NT2/D1 (cell line): ENCODE data around the gene VARS2.
"Not testable (repeated sequence)": the region's sequence is repeated elsewhere in the genome, so short reads cannot be mapped to it uniquely, and the experiment has no call there.

Experiments
- DNase-seq: peaks from one replicate; pipeline ENCODE4 v3.0.0-alpha.2; 2011; ENCODE audit warnings: low read depth, low spot score
- H3K27me3 ChIP-seq: 2 replicates; pipeline ENCODE4 v1.6.0; 2011; ENCODE audit warnings: mild to moderate bottlenecking; ENCODE audit not compliant: insufficient read length, insufficient read depth
- H3K36me3 ChIP-seq: 2 replicates; pipeline ENCODE4 v1.6.1; 2011; ENCODE audit warnings: mild to moderate bottlenecking, low read length, mixed read lengths; ENCODE audit not compliant: insufficient read depth, insufficient read length
- H3K4me1 ChIP-seq: 2 replicates; pipeline ENCODE4 v1.5.1; 2011; ENCODE audit not compliant: insufficient read depth, insufficient read length
- H3K4me3 ChIP-seq: 2 replicates; pipeline ENCODE4 v1.5.1; 2011; ENCODE audit warnings: low read depth; ENCODE audit not compliant: insufficient read length
- H3K9ac ChIP-seq: 2 replicates; pipeline ENCODE4 v1.6.0; 2011; ENCODE audit warnings: low read depth; ENCODE audit not compliant: insufficient read length
- H3K9me3 ChIP-seq: 2 replicates; pipeline ENCODE4 v1.5.1; 2011; ENCODE audit warnings: mild to moderate bottlenecking, low read length; ENCODE audit not compliant: insufficient read depth
- SUZ12 ChIP-seq: IDR thresholded peaks from 2 replicates; pipeline ENCODE4 v1.6.1; 2011; ENCODE audit not compliant: insufficient read length, insufficient read depth; ENCODE audit errors: extremely low read depth
- YY1 ChIP-seq: IDR thresholded peaks from 2 replicates; pipeline ENCODE4 v1.6.1; 2011; ENCODE audit not compliant: insufficient read length, insufficient read depth
- ZNF274 ChIP-seq: IDR thresholded peaks from 2 replicates; pipeline ENCODE4 v1.6.1; 2011; ENCODE audit warnings: mild to moderate bottlenecking, low read depth, low read length

The VARS2 gene

GRCh38 chr6:30895343-30895742 is 18.7 kb upstream of the VARS2 start:
- Histone ChIP-seq H3K9ac (no peak overlapping the region), H3K4me3 (no peak overlapping the region), H3K4me1 (no peaks in the 10 kb centered on the region), H3K36me3 (peaks cover 95% of the 10 kb centered on the region), H3K27me3 (no peaks in the 10 kb centered on the region), H3K9me3 (no peaks in the 10 kb centered on the region)
- DNase-seq = no peak
- TF ChIP-seq SUZ12 = no peak
- TF ChIP-seq ZNF274 = no peak
- TF ChIP-seq YY1 = no peak

- peaks cover 86% of the 10 kb centered on the region for H3K36me3 ChIP-seq
- no peak for TF ChIP-seq YY1
- TF ChIP-seq SUZ12 = no peak
- no peak for TF ChIP-seq ZNF274
- H3K27me3 ChIP-seq = no peaks in the 10 kb centered on the region
- DNase-seq = no peak
- no peaks in the 10 kb centered on the region for H3K9me3 ChIP-seq
- no peak overlapping the region for H3K9ac ChIP-seq
- H3K4me3 ChIP-seq = no peak overlapping the region
- no peaks in the 10 kb centered on the region for H3K4me1 ChIP-seq
These were observed 17.5 kb upstream of the VARS2 start for GRCh38 chr6:30896541-30896940.

- no peak overlapping the region for H3K4me3 ChIP-seq
- no peaks in the 10 kb centered on the region for H3K4me1 ChIP-seq
- no peak for TF ChIP-seq ZNF274
- no peak for TF ChIP-seq YY1
- TF ChIP-seq SUZ12 = no peak
- H3K9me3 ChIP-seq = no peaks in the 10 kb centered on the region
- no peaks in the 10 kb centered on the region for H3K27me3 ChIP-seq
- no peak overlapping the region for H3K9ac ChIP-seq
- H3K36me3 ChIP-seq = peaks cover 73% of the 10 kb centered on the region
- no peak for DNase-seq
These were observed 16.2 kb upstream of the VARS2 start for GRCh38 chr6:30897882-30898281.

- no peak for DNase-seq
- no peak overlapping the region for H3K4me3 ChIP-seq
- no peaks in the 10 kb centered on the region for H3K27me3 ChIP-seq
- no peak for TF ChIP-seq ZNF274
- no peak for TF ChIP-seq YY1
- TF ChIP-seq SUZ12 = no peak
- H3K9me3 ChIP-seq = no peaks in the 10 kb centered on the region
- peaks cover 64% of the 10 kb centered on the region for H3K36me3 ChIP-seq
- no peaks in the 10 kb centered on the region for H3K4me1 ChIP-seq
- H3K9ac ChIP-seq = no peak overlapping the region
These were observed 15.2 kb upstream of the VARS2 start for GRCh38 chr6:30898750-30899360.

GRCh38 chr6:30900863-30901417 is 13.1 kb upstream of the VARS2 start:
- Histone ChIP-seq H3K9me3 (no peaks in the 10 kb centered on the region), H3K9ac (no peak overlapping the region), H3K4me1 (no peaks in the 10 kb centered on the region), H3K4me3 (no peak overlapping the region), H3K27me3 (no peaks in the 10 kb centered on the region), H3K36me3 (peaks cover 46% of the 10 kb centered on the region)
- TF ChIP-seq SUZ12 (no peak), ZNF274 (no peak), YY1 (no peak)
- no peak for DNase-seq

- no peaks in the 10 kb centered on the region for H3K4me1 ChIP-seq
- H3K9me3 ChIP-seq = no peaks in the 10 kb centered on the region
- no peaks in the 10 kb centered on the region for H3K27me3 ChIP-seq
- peaks cover 41% of the 10 kb centered on the region for H3K36me3 ChIP-seq
- no peak for DNase-seq
- no peak for TF ChIP-seq SUZ12
- TF ChIP-seq YY1 = no peak
- no peak for TF ChIP-seq ZNF274
- H3K9ac ChIP-seq = no peak overlapping the region
- no peak overlapping the region for H3K4me3 ChIP-seq
These were observed 12.6 kb upstream of the VARS2 start for GRCh38 chr6:30901436-30901835.

GRCh38 chr6:30902196-30902595 is 11.8 kb upstream of the VARS2 start:
- not testable (repeated sequence) for H3K9ac ChIP-seq, H3K9me3 ChIP-seq, DNase-seq, H3K27me3 ChIP-seq, H3K4me1 ChIP-seq, H3K4me3 ChIP-seq
- H3K36me3 ChIP-seq = peaks cover 34% of the 10 kb centered on the region
